ACC112 (cell line): ENCODE measurements around the gene EEF2.

Experiments used
- H2AFZ ChIP-seq: fragments of 200-600 bp; sonication (generic); one replicate; pipeline ENCODE4 v1.6.0; 2017; ENCODE audit warnings: antibody characterized with exemption, low read length; ENCODE audit not compliant: unreplicated experiment
- H3K27ac ChIP-seq: fragments of 200-600 bp; sonication (generic); 2 replicates; pipeline ENCODE4 v1.5.1; 2014; ENCODE audit warnings: low read depth, mild to moderate bottlenecking, antibody characterized with exemption, low read length, moderate library complexity
- H3K27me3 ChIP-seq: fragments of 200-600 bp; sonication (generic); 2 replicates; pipeline ENCODE4 v1.6.1; 2014; ENCODE audit warnings: mild to moderate bottlenecking, antibody characterized with exemption, low read length, moderate library complexity, mixed read lengths; ENCODE audit not compliant: insufficient read depth
- H3K36me3 ChIP-seq: fragments of 200-600 bp; sonication (generic); 2 replicates; pipeline ENCODE4 v1.6.1; 2016; ENCODE audit warnings: mild to moderate bottlenecking, antibody characterized with exemption, low read length, moderate library complexity, mixed read lengths; ENCODE audit not compliant: insufficient read depth
- H3K4me1 ChIP-seq: fragments of 200-600 bp; sonication (generic); one replicate; pipeline ENCODE4 v1.6.1; 2016; ENCODE audit warnings: low read length, mixed read lengths; ENCODE audit not compliant: insufficient read depth, unreplicated experiment, control insufficient read depth
- H3K4me3 ChIP-seq: fragments of 200-600 bp; sonication (generic); 2 replicates; pipeline ENCODE4 v1.5.1; 2014; ENCODE audit warnings: mild to moderate bottlenecking, low read depth, low read length
- H3K79me2 ChIP-seq: fragments of 200-600 bp; sonication (generic); one replicate; pipeline ENCODE4 v1.6.0; 2016; ENCODE audit warnings: low read length; ENCODE audit not compliant: control insufficient read depth, unreplicated experiment, insufficient read depth

EEF2 gene

GRCh38 chr19:3983542-3983914 lies 1.7 kb downstream of the EEF2 start:
- Histone ChIP-seq H3K4me3 (peak overlapping the region; percentile 100), H3K27me3 (no peaks in the 10 kb centered on the region), H3K27ac (peak overlapping the region; percentile 97), H3K4me1 (peaks cover 20% of the 10 kb centered on the region), H3K79me2 (peaks cover 62% of the 10 kb centered on the region), H2AFZ (no peak overlapping the region), H3K36me3 (peaks cover 38% of the 10 kb centered on the region; the same call in 1 of the 2 replicates)

DNA sequence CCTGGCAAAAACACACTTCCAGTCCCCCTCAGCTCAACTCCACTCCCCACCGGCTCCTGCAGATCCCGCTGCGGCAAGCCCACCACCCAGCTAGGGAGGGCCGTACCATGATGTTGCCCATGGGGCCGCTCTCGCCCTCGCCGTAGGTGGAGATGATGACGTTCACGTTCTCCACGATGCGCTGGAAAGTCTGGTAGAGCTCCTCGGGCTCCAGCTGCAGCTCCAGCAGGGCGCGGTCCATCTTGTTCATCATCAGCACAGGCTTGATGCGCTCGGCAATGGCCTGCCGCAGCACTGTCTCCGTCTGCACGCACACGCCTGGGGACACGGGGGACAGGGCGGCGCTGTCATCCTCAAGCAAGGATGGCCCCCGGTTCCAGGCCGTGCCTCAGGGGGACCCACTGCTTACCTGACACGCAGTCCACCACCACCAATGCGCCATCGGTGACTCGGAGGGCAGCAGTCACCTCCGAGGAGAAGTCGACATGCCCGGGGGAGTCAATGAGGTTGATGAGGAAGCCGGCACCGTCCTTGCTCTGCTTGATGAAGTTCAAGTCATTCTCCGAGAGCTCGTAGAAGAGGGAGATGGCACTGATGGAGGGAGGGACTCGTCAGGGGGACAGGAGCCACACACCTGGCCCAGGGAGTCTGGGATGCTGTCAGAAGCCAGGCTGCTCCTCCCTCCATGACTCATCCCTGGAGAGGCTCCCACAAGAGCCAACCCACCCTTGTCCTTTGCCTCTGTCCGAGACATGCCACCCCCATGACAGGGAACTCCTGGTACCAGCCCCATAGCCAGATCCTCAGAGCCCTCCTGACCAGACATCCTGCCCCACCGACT lies 2.3 kb downstream of the EEF2 start:
- Histone ChIP-seq H3K79me2 (peaks cover 67% of the 10 kb centered on the region), H3K4me3 (peak overlapping the region; percentile 100), H2AFZ (no peak overlapping the region), H3K27me3 (no peaks in the 10 kb centered on the region), H3K36me3 (peaks cover 41% of the 10 kb centered on the region; the same call in 1 of the 2 replicates), H3K27ac (peak overlapping the region; percentile 97; the same call in 1 of the 2 replicates), H3K4me1 (peaks cover 20% of the 10 kb centered on the region)

- H3K4me1 ChIP-seq: peaks cover 20% of the 10 kb centered on the region
- H3K4me3 ChIP-seq: no peak overlapping the region
- H3K27ac ChIP-seq: no peak overlapping the region
These were observed 3.3 kb downstream of the EEF2 start for GRCh38 chr19:3981736-3982681.

DNA sequence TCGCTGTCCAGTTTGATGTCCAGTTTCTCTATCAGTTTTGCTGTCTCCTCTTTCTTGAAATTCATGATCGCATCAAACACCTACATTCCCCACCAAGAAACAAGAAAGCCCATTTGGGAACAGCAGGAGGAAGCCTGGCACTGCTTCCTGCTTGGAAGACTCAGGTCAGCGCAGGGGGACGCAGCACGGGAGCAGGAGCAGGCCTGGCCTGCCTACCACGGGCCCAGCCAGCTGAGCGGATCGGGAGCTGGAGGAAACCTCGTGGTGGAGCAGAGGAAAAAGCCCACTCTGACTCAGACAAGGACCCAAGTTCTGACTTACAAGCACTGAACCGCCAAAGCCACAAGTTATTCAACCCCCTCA lies 3.9 kb downstream of the EEF2 start:
- peaks cover 17% of the 10 kb centered on the region for H3K4me1 ChIP-seq
- no peak overlapping the region for H3K27ac ChIP-seq
- H3K4me3 ChIP-seq: no peak overlapping the region
- H3K79me2 ChIP-seq: peaks cover 79% of the 10 kb centered on the region
- H3K36me3 ChIP-seq: peaks cover 55% of the 10 kb centered on the region; the same call in 1 of the 2 replicates
- H2AFZ ChIP-seq: no peak overlapping the region
- no peaks in the 10 kb centered on the region for H3K27me3 ChIP-seq

More at GRCh38 chr19:3981736-3982681, 3.3 kb downstream of the EEF2 start:
- no peak overlapping the region for H2AFZ ChIP-seq
- H3K79me2 ChIP-seq: peaks cover 75% of the 10 kb centered on the region
- no peaks in the 10 kb centered on the region for H3K27me3 ChIP-seq
- H3K36me3 ChIP-seq: peaks cover 50% of the 10 kb centered on the region; the same call in 1 of the 2 replicates

GRCh38 chr19:3980353-3981251 lies 4.7 kb downstream of the EEF2 start:
- Histone ChIP-seq H3K4me1 (peaks cover 16% of the 10 kb centered on the region), H3K79me2 (peaks cover 79% of the 10 kb centered on the region), H2AFZ (no peak overlapping the region), H3K36me3 (peaks cover 55% of the 10 kb centered on the region; the same call in 1 of the 2 replicates), H3K4me3 (no peak overlapping the region), H3K27me3 (no peaks in the 10 kb centered on the region), H3K27ac (no peak overlapping the region)

- Histone ChIP-seq H2AFZ (no peak overlapping the region), H3K27ac (no peak overlapping the region), H3K36me3 (peaks cover 55% of the 10 kb centered on the region; the same call in 1 of the 2 replicates), H3K27me3 (no peaks in the 10 kb centered on the region), H3K4me1 (peaks cover 16% of the 10 kb centered on the region), H3K4me3 (no peak overlapping the region), H3K79me2 (peaks cover 75% of the 10 kb centered on the region)
These were observed 5.5 kb downstream of the EEF2 start for GRCh38 chr19:3979674-3980352.

- Histone ChIP-seq H3K4me3 (no peak overlapping the region), H3K4me1 (peaks cover 16% of the 10 kb centered on the region), H3K27ac (no peak overlapping the region), H3K36me3 (peaks cover 50% of the 10 kb centered on the region; the same call in 1 of the 2 replicates), H2AFZ (no peak overlapping the region), H3K79me2 (peaks cover 69% of the 10 kb centered on the region), H3K27me3 (no peaks in the 10 kb centered on the region)
These were observed 6.0 kb downstream of the EEF2 start for GRCh38 chr19:3979289-3979673.

DNA sequence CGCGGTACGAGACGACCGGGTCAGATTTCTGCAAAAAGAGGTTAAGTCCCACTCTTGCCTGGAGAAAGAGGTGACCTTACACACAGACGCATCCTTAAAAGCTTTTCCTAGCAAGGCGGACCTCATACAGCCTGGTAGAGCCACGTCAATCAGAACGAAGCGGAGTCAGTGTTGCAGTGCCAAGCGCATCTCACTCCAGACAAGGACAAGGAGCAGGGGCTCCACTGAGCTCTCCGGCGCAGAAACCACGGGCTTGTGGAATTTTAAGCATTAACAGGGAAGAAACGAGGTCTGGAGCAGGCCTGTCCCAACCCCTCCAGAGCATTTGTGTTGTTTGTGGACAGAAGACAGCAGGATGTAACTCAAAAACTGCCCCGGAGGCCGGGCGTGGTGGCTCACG lies 7.1 kb downstream of the EEF2 start:
- Histone ChIP-seq H3K79me2 (peaks cover 58% of the 10 kb centered on the region), H3K4me1 (peaks cover 10% of the 10 kb centered on the region), H3K36me3 (peaks cover 39% of the 10 kb centered on the region; the same call in 1 of the 2 replicates), H2AFZ (no peak overlapping the region), H3K27ac (no peak overlapping the region), H3K4me3 (no peak overlapping the region), H3K27me3 (no peaks in the 10 kb centered on the region)

GRCh38 chr19:3977242-3978143 lies 7.8 kb downstream of the EEF2 start:
- Histone ChIP-seq H3K27ac (no peak overlapping the region), H3K4me1 (peaks cover 7% of the 10 kb centered on the region), H3K36me3 (peaks cover 36% of the 10 kb centered on the region; the same call in 1 of the 2 replicates), H2AFZ (no peak overlapping the region), H3K79me2 (peaks cover 51% of the 10 kb centered on the region), H3K4me3 (no peak overlapping the region), H3K27me3 (no peaks in the 10 kb centered on the region)
